Measurements from ENCODE around the gene COPG2. TPM values are rescaled to one million over a fixed set of nuclear protein-coding genes. Genes with fewer than 3 reads are reported as not detected.
"Not testable (repeated sequence)": the region's sequence is repeated elsewhere in the genome, so short reads cannot be mapped to it uniquely, and the experiment has no call there.

Gene COPG2
- total and polyA plus RNA-seq, 2 experiments from 2014 or later: 4.9 to 66.3 TPM

DNA sequence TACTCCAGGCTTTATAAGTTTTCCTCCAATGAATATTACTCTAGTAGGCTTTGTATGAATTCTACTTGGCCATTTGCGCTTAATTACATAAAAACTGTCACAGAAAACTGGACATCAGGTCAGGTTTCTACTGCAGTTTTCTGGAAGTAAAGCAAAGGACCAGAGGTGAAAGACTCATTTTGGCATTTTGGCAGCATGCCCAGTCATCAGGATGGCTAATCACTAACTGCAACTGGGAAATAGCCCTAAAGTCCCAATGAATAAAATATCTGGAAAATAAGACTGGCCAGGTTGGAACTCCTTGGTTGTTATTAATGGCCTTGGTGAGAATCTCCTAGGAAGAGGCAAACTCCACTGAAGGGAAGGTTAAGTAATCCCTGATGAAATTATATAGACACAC is 75.5 kb downstream of the COPG2 start (continued):
- no peak for TF ChIP-seq ZNF462 (CRISPR knock-in tag; IDR thresholded peaks at IDR 0.05)

DNA sequence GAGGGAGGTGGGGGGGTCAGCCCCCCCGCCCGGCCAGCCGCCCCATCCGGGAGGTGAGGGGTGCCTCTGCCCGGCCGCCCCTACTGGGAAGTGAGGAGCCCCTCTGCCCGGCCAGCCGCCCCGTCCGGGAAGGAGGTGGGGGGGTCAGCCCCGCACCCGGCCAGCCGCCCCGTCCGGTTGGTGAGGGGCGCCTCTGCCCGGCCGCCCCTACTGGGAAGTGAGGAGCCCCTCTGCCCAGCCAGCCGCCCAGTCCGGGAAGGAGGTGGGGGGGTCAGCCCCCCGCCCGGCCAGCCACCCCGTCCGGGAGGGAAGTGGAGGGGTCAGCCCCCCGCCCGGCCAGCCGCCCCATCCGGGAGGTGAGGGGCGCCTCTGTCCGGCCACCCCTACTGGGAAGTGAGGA is 77.1 kb downstream of the COPG2 start:
- H3K79me2 ChIP-seq (replicated peaks; ENCODE audit: insufficient read depth); H3K9me2 ChIP-seq (ENCODE audit: insufficient read depth); H3F3A ChIP-seq (replicated peaks; ENCODE audit: low read depth); ATAC-seq; H3K4me2 ChIP-seq; H3K27ac Mint-ChIP-seq; H3K36me3 ChIP-seq (ENCODE audit: insufficient read depth); H3K27me3 ChIP-seq (ENCODE audit: insufficient read depth); H4K20me1 ChIP-seq (replicated peaks; ENCODE audit: insufficient read depth); H2AFZ ChIP-seq; H3K4me3 Mint-ChIP-seq; H3K27me3 Mint-ChIP-seq (ENCODE audit: insufficient read depth, low read depth, poor library complexity); H3K27ac ChIP-seq (ENCODE audit: low read depth); H3K4me1 Mint-ChIP-seq; H3K4me1 ChIP-seq (ENCODE audit: insufficient read depth); H3K4me3 ChIP-seq; DNase-seq (ENCODE audit: low spot score): not testable (repeated sequence)
- Mint-ChIP-seq H3K36me3 (ENCODE audit: low read depth) (peaks cover 30% of the 10 kb centered on the region), H3K9me3 (peaks cover 29% of the 10 kb centered on the region)

GRCh38 chr7:130585932-130586331 is 82.6 kb downstream of the COPG2 start:
- not testable (repeated sequence) for H3K27ac Mint-ChIP-seq, H3K4me3 Mint-ChIP-seq

DNA sequence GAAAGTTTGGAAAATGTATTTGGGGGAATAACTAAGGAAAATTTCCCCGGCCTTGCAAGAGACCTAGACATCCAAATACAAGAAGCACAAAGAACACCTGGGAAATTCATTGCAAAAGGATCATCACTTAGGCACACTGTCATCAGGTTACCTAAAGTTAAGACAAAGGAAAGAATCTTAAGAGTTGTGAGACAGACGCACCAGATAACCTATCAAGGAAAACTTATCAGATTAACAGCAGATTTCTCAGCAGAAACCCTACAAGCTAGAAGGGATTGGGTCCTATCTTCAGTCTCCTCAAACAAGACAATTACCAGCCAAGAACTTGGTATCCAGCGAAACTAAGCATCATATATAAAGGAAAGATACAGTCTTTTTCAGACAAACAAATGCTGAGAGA is 93.4 kb downstream of the COPG2 start:
- not testable (repeated sequence) for H3K27me3 ChIP-seq (ENCODE audit: insufficient read depth); H3K36me3 Mint-ChIP-seq (ENCODE audit: low read depth); H3K27ac ChIP-seq (ENCODE audit: low read depth); H4K20me1 ChIP-seq (replicated peaks; ENCODE audit: insufficient read depth); H3K27ac Mint-ChIP-seq; H3K4me2 ChIP-seq; H3K9me2 ChIP-seq (ENCODE audit: insufficient read depth); ATAC-seq; H3F3A ChIP-seq (replicated peaks; ENCODE audit: low read depth); H2AFZ ChIP-seq; H3K36me3 ChIP-seq (ENCODE audit: insufficient read depth); DNase-seq (ENCODE audit: low spot score); H3K9me3 Mint-ChIP-seq; H3K4me3 Mint-ChIP-seq; H3K27me3 Mint-ChIP-seq (ENCODE audit: insufficient read depth, low read depth, poor library complexity); H3K4me3 ChIP-seq
- peaks cover 31% of the 10 kb centered on the region for H3K79me2 ChIP-seq (replicated peaks; ENCODE audit: insufficient read depth)
- H3K4me1 Mint-ChIP-seq: peaks cover 23% of the 10 kb centered on the region
- peaks cover 11% of the 10 kb centered on the region; the same call in 1 of the 2 replicates for H3K4me1 ChIP-seq (ENCODE audit: insufficient read depth)

More at GRCh38 chr7:130585932-130586331, 82.6 kb downstream of the COPG2 start:
- not testable (repeated sequence) for H3K27me3 Mint-ChIP-seq (ENCODE audit: insufficient read depth, low read depth, poor library complexity); H3K4me2 ChIP-seq; DNase-seq (ENCODE audit: low spot score); H3K79me2 ChIP-seq (replicated peaks; ENCODE audit: insufficient read depth); ATAC-seq; H3K9me2 ChIP-seq (ENCODE audit: insufficient read depth); H3K27ac ChIP-seq (ENCODE audit: low read depth); H3K4me3 ChIP-seq; H3K4me1 Mint-ChIP-seq; H3K4me1 ChIP-seq (ENCODE audit: insufficient read depth); H2AFZ ChIP-seq; H3F3A ChIP-seq (replicated peaks; ENCODE audit: low read depth); H3K27me3 ChIP-seq (ENCODE audit: insufficient read depth); H4K20me1 ChIP-seq (replicated peaks; ENCODE audit: insufficient read depth); H3K36me3 ChIP-seq (ENCODE audit: insufficient read depth)
- H3K9me3 Mint-ChIP-seq: peaks cover 24% of the 10 kb centered on the region
- peaks cover 27% of the 10 kb centered on the region for H3K36me3 Mint-ChIP-seq (ENCODE audit: low read depth)

DNA sequence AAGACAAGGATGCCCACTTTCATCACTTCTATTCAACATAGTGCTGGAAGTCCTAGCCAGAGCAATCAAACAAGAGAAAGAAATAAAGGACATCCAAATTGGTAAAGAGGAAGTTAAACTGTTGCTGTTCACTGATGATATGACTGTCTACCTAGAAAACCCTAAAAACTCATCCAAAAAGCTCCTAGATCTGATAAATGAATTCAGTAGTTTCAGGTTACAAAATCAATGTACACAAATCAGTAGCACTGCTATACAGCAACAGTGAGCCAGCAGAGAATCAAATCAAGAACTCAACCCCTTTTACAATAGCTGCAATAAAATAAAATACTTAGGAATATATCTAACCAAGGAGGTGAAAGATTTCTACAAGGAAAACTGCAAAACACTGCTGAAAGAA is 98.4 kb downstream of the COPG2 start:
- not testable (repeated sequence) for H2AFZ ChIP-seq; H3K27me3 ChIP-seq (ENCODE audit: insufficient read depth); H3K36me3 ChIP-seq (ENCODE audit: insufficient read depth); H3K4me3 Mint-ChIP-seq; H3K27ac ChIP-seq (ENCODE audit: low read depth); H3K4me3 ChIP-seq; ATAC-seq; DNase-seq (ENCODE audit: low spot score); H3K27ac Mint-ChIP-seq; H4K20me1 ChIP-seq (replicated peaks; ENCODE audit: insufficient read depth); H3K4me1 ChIP-seq (ENCODE audit: insufficient read depth); H3F3A ChIP-seq (replicated peaks; ENCODE audit: low read depth); H3K27me3 Mint-ChIP-seq (ENCODE audit: insufficient read depth, low read depth, poor library complexity); H3K9me2 ChIP-seq (ENCODE audit: insufficient read depth); H3K4me2 ChIP-seq
- peaks cover 19% of the 10 kb centered on the region; the same call in 2 of the 3 replicates for H3K36me3 Mint-ChIP-seq (ENCODE audit: low read depth)
- peaks cover 25% of the 10 kb centered on the region for H3K9me3 Mint-ChIP-seq
- peaks cover 10% of the 10 kb centered on the region for H3K4me1 Mint-ChIP-seq
- H3K79me2 ChIP-seq (replicated peaks; ENCODE audit: insufficient read depth): peaks cover 23% of the 10 kb centered on the region; the same call in 1 of the 2 replicates
